ENCODE measurements around the gene CHST8.

GRCh38 chr19:33580026-33580644 lies 41.6 kb upstream of the CHST8 start:
- no peak for TF ChIP-seq ZMAT4 (CRISPR knock-in tag; IDR thresholded peaks at IDR 0.05)
- TF ChIP-seq CTCF (IDR thresholded peaks at IDR 0.05): no peak

Measured in WTC11 (cell line).